ENCODE results near the gene CFDP1. TPM values are rescaled to one million over a fixed set of nuclear protein-coding genes. Genes with fewer than 3 reads are reported as not detected.

The CFDP1 gene
- total and polyA plus RNA-seq, 2 of the 13 experiments (the other 11 are each of a cell fraction or from before 2014, with no cell fraction given) = 78.6 to 153 TPM

DNA sequence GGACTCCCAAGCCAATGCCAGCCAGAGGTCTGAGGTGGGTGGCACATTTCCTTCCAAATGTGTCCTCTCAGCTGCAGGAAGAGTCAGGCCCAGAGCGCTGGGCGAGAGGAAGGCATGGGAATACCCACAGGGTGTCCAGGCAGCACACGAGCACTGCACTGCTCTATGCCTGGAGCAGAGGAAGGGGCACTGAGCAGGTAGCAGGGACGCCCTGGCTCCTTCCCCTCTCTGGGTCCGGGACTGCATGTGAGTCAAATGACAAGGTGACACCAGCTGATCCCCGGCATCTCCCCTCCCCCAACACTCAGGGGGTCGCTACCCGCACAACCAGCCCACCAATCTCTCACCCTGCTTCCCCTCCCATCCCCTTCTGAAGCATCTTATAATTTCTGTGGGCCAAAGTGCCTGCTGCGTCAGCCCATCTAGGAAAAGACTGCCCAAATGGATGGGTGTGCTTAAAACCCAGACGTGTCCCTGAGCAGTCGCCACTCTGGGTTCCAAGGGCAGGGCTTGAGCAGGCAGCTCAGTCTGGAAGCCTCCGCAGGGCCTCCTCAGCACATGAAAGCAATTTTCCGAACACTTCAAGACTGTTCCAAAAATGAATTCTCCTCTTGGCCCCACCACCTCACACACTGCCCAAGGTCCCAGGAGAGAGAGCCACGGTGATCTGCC, 169.9 kb downstream of the CFDP1 start:
- BruUV-seq (replicated peaks) = no TSS peak
- Histone ChIP-seq H3K4me3 (replicated peaks in 1 of 3; ENCODE audit: insufficient read depth in 1 of 3, low read depth in 2 of 3, low read length in 3 of 3) (peak overlapping the region; percentile 92 to 99 (median 96); a peak in 4 of 6 replicates), H3K27ac (ENCODE audit: extremely low read length, insufficient read depth, low read length) (peak overlapping the region; percentile 61), H3K79me2 (ENCODE audit: insufficient read depth, low read length) (peaks cover 68% of the 10 kb centered on the region), H3K36me3 (replicated peaks in 1 of 2; ENCODE audit: control insufficient read depth in 1 of 2, insufficient read depth in 2 of 2, low read length in 2 of 2) (peaks cover under 1 to 5% of the 10 kb centered on the region in 2 experiments; a peak in 1 of 5 replicates), H3K4me2 (ENCODE audit: low read depth, low read length) (peak overlapping the region; percentile 98), H2AFZ (ENCODE audit: low read length) (no peak overlapping the region), H3K9me3 (ENCODE audit: low read length) (no peaks in the 10 kb centered on the region), H3K4me1 (ENCODE audit: insufficient read depth, low read length) (peaks cover 76% of the 10 kb centered on the region), H3K9ac (ENCODE audit: insufficient read depth, low read depth, low read length) (peak overlapping the region; percentile 96), H4K20me1 (ENCODE audit: insufficient read depth, low read length) (peaks cover 39% of the 10 kb centered on the region), H3K27me3 (ENCODE audit: control insufficient read depth in 1 of 2, insufficient read depth in 2 of 2, low read length in 2 of 2) (no peaks in the 10 kb centered on the region)
- in situ Hi-C loops (cut with HindIII; ENCODE audit: extremely low pct_ligation_motif_present, low pct_unique_long_range_greater_than_20kb) = no loop called here
- ChIA-PET CTCF (ENCODE audit: low intra/inter-chr PET ratio, low total read pairs) (no interaction called here), POLR2A (interaction anchor here (2.2 to 9.3 kb wide), 4 partner anchors 12 to 47 kb away, joined by 8 to 151 read pairs (median 92); partner anchors contain the start of gene BCAR1)
- WGBS (ENCODE audit: low lambda C conversion rate) = 86% methylated on average over 13 of the region's 14 CpGs
- DNase-seq (ENCODE audit: low spot score) (no peak), ATAC-seq (no peak), FAIRE-seq (no peak)
- intact Hi-C loops (cut with micrococcal nuclease; ENCODE audit: unreplicated experiment) = loop anchor here (2.0 to 5.0 kb wide), 2 partner anchors 25 to 199 kb away; partner anchors contain the start of gene TMEM170A
- TF ChIP-seq HCFC1 (IDR thresholded peaks at IDR 0.05; ENCODE audit: low read depth, low read length) (no peak), ZNF274 (CRISPR knock-in tag; IDR thresholded peaks at IDR 0.05) (0 out of 2 replicates have a peak, but pooled peaks have one; percentile 7), ZNF24 (IDR thresholded peaks at IDR 0.05) (no peak), ZNF225 (CRISPR knock-in tag; IDR thresholded peaks at IDR 0.05) (peak; percentile 10; the same call in 1 of the 2 replicates), THAP11 (CRISPR knock-in tag; IDR thresholded peaks at IDR 0.05) (no peak), ZNF546 (CRISPR knock-in tag; conservative IDR thresholded peaks at IDR 0.05) (0 out of 2 replicates have a peak, but pooled peaks have one; percentile 59), KLF9 (CRISPR knock-in tag; IDR thresholded peaks at IDR 0.05; ENCODE audit: low read depth) (no peak), AGO1 (IDR thresholded peaks at IDR 0.05; ENCODE audit: low read depth, low read length, poor library complexity, severe bottlenecking) (no peak), PCBP2 (optimal IDR thresholded peaks at IDR 0.05; ENCODE audit: low read depth, low read length, poor library complexity, severe bottlenecking) (no peak), ZNF354B (CRISPR knock-in tag; IDR thresholded peaks at IDR 0.05) (no peak), TBX2 (CRISPR knock-in tag; IDR thresholded peaks at IDR 0.05; ENCODE audit: borderline replicate concordance) (0 out of 2 replicates have a peak, but pooled peaks have one; percentile 4), PHF20 (CRISPR knock-in tag; IDR thresholded peaks at IDR 0.05) (0 out of 2 replicates have a peak, but pooled peaks have one; percentile 12), ZSCAN29 (CRISPR knock-in tag; conservative IDR thresholded peaks at IDR 0.05) (no peak), JDP2 (CRISPR knock-in tag; IDR thresholded peaks at IDR 0.05; ENCODE audit: borderline replicate concordance) (no peak)
- TF ChIP-seq, protein P1, sequence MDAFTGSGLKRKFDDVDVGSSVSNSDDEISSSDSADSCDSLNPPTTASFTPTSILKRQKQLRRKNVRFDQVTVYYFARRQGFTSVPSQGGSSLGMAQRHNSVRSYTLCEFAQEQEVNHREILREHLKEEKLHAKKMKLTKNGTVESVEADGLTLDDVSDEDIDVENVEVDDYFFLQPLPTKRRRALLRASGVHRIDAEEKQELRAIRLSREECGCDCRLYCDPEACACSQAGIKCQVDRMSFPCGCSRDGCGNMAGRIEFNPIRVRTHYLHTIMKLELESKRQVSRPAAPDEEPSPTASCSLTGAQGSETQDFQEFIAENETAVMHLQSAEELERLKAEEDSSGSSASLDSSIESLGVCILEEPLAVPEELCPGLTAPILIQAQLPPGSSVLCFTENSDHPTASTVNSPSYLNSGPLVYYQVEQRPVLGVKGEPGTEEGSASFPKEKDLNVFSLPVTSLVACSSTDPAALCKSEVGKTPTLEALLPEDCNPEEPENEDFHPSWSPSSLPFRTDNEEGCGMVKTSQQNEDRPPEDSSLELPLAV (CRISPR knock-in tag; conservative IDR thresholded peaks at IDR 0.05; ENCODE audit: low read depth) = no peak
- TF ChIP-seq, protein P2, sequence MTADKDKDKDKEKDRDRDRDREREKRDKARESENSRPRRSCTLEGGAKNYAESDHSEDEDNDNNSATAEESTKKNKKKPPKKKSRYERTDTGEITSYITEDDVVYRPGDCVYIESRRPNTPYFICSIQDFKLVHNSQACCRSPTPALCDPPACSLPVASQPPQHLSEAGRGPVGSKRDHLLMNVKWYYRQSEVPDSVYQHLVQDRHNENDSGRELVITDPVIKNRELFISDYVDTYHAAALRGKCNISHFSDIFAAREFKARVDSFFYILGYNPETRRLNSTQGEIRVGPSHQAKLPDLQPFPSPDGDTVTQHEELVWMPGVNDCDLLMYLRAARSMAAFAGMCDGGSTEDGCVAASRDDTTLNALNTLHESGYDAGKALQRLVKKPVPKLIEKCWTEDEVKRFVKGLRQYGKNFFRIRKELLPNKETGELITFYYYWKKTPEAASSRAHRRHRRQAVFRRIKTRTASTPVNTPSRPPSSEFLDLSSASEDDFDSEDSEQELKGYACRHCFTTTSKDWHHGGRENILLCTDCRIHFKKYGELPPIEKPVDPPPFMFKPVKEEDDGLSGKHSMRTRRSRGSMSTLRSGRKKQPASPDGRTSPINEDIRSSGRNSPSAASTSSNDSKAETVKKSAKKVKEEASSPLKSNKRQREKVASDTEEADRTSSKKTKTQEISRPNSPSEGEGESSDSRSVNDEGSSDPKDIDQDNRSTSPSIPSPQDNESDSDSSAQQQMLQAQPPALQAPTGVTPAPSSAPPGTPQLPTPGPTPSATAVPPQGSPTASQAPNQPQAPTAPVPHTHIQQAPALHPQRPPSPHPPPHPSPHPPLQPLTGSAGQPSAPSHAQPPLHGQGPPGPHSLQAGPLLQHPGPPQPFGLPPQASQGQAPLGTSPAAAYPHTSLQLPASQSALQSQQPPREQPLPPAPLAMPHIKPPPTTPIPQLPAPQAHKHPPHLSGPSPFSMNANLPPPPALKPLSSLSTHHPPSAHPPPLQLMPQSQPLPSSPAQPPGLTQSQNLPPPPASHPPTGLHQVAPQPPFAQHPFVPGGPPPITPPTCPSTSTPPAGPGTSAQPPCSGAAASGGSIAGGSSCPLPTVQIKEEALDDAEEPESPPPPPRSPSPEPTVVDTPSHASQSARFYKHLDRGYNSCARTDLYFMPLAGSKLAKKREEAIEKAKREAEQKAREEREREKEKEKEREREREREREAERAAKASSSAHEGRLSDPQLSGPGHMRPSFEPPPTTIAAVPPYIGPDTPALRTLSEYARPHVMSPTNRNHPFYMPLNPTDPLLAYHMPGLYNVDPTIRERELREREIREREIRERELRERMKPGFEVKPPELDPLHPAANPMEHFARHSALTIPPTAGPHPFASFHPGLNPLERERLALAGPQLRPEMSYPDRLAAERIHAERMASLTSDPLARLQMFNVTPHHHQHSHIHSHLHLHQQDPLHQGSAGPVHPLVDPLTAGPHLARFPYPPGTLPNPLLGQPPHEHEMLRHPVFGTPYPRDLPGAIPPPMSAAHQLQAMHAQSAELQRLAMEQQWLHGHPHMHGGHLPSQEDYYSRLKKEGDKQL (CRISPR knock-in tag; IDR thresholded peaks at IDR 0.05; ENCODE audit: low read depth) = no peak
- TF ChIP-seq, protein P3, sequence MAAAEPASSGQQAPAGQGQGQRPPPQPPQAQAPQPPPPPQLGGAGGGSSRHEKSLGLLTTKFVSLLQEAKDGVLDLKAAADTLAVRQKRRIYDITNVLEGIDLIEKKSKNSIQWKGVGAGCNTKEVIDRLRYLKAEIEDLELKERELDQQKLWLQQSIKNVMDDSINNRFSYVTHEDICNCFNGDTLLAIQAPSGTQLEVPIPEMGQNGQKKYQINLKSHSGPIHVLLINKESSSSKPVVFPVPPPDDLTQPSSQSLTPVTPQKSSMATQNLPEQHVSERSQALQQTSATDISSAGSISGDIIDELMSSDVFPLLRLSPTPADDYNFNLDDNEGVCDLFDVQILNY (CRISPR knock-in tag; conservative IDR thresholded peaks at IDR 0.05) = no peak

Data from HepG2 (cell line).